PC-3 (cell line): ENCODE measurements around the gene ZNF729. TPM values are rescaled to one million over a fixed set of nuclear protein-coding genes. Genes with fewer than 3 reads are reported as not detected.
A peak's percentile ranks its signal among the peaks of the same experiment; 100 is the strongest.

Source experiments
- ATAC-seq: fragments of 200-7000 bp; cut with Tn5 transposase; 2 replicates; pipeline ENCODE4 v1.9.1; 2020; ENCODE audit warnings: mild to moderate bottlenecking, moderate library complexity
- BruUV-seq: library from RNA; stranded (reverse); fragments of 400-500 nt; replicated peaks from 2 replicates; lab custom pipeline; 2021; lab: Mats Ljungman, UMichigan
- CTCF ChIA-PET: fragments of 300-600 bp; sonication (Branson Sonifier 250); formaldehyde crosslinking; loops from one replicate; lab custom pipeline; 2022; ENCODE audit warnings: antibody characterized with exemption; lab: Charles Lee
- POLR2A ChIA-PET: fragments of 300-600 bp; sonication (Branson Sonifier 250); formaldehyde crosslinking; loops from one replicate; lab custom pipeline; 2022; ENCODE audit warnings: antibody characterized with exemption; ENCODE audit not compliant: unreplicated experiment; lab: Charles Lee
- DNase-seq: peaks from one replicate; pipeline ENCODE4 v3.0.0-alpha.2; 2015
- H2AFZ ChIP-seq: fragments of 300-600 bp; sonication (generic); 2 replicates; pipeline ENCODE4 v1.6.0; 2016; ENCODE audit warnings: antibody characterized with exemption, low read length
- H3F3A ChIP-seq: fragments of 300-600 bp; sonication (generic); one replicate; pipeline ENCODE4 v1.6.0; 2017; ENCODE audit warnings: antibody characterized with exemption, low read length, control low read depth, mild to moderate bottlenecking; ENCODE audit not compliant: unreplicated experiment
- H3K27ac ChIP-seq: fragments of 300-600 bp; sonication (generic); 2 replicates; pipeline ENCODE4 v1.5.1; 2016; ENCODE audit warnings: mild to moderate bottlenecking, low read length
- H3K27me3 ChIP-seq: fragments of 300-600 bp; sonication (generic); 2 replicates; pipeline ENCODE4 v1.6.1; 2016; ENCODE audit warnings: low read length, mixed read lengths
- H3K36me3 ChIP-seq: fragments of 300-600 bp; sonication (generic); 2 replicates; pipeline ENCODE4 v1.6.1; 2016; ENCODE audit warnings: low read depth, mixed run types, low read length, mixed read lengths
- H3K4me1 ChIP-seq: fragments of 300-600 bp; sonication (generic); 2 replicates; pipeline ENCODE4 v1.5.1; 2016; ENCODE audit warnings: low read length; ENCODE audit not compliant: insufficient read depth
- H3K4me2 ChIP-seq: fragments of 300-600 bp; sonication (generic); 2 replicates; pipeline ENCODE4 v1.6.0; 2016; ENCODE audit warnings: low read length
- H3K4me3 ChIP-seq: fragments of 300-600 bp; sonication (generic); 2 replicates; pipeline ENCODE4 v1.5.1; 2016; ENCODE audit warnings: mild to moderate bottlenecking, low read length, mixed read lengths
- H3K79me2 ChIP-seq: fragments of 300-600 bp; sonication (generic); 2 replicates; pipeline ENCODE4 v1.6.1; 2017; ENCODE audit warnings: low read length, mixed read lengths
- H3K9ac ChIP-seq: fragments of 300-600 bp; sonication (generic); 2 replicates; pipeline ENCODE4 v1.6.0; 2016; ENCODE audit warnings: mild to moderate bottlenecking, low read length
- H3K9me2 ChIP-seq: fragments of 300-600 bp; sonication (generic); replicated peaks from 2 replicates; pipeline ENCODE4 v1.6.1; 2016; ENCODE audit warnings: mixed run types, low read length, mixed read lengths
- H3K9me3 ChIP-seq: fragments of 300-600 bp; sonication (generic); 2 replicates; pipeline ENCODE4 v1.6.1; 2016; ENCODE audit warnings: low read length, mixed read lengths
- H4K20me1 ChIP-seq: fragments of 300-600 bp; sonication (generic); 2 replicates; pipeline ENCODE4 v1.6.1; 2016; ENCODE audit warnings: low read length, mixed read lengths
- CTCF ChIP-seq: fragments of 300-600 bp; sonication (generic); conservative IDR thresholded peaks from 2 replicates; pipeline ENCODE4 v1.5.1; 2017; ENCODE audit warnings: antibody characterized with exemption, low read depth, mild to moderate bottlenecking, low read length
- EZH2 ChIP-seq: fragments of 300-600 bp; sonication (generic); IDR thresholded peaks from one replicate; pipeline ENCODE4 v1.6.1; 2017; ENCODE audit warnings: antibody characterized with exemption, mild to moderate bottlenecking, low read length; ENCODE audit not compliant: unreplicated experiment
- EZH2phosphoT487 ChIP-seq: fragments of 300-600 bp; sonication (generic); IDR thresholded peaks from 2 replicates; pipeline ENCODE4 v1.6.1; 2018; ENCODE audit warnings: mild to moderate bottlenecking, antibody characterized with exemption, low read length, borderline replicate concordance
- intact Hi-C: fragments of 100-400 bp; cut with micrococcal nuclease; formaldehyde crosslinking; loops from 2 replicates; pipeline ENCODE4 v1.9.0; 2023
- total RNA-seq: library from RNA; depleted of rRNA; stranded (reverse); fragments of >200 nt; gene quantifications from 2 replicates; pipeline ENCODE4 v1.2.3, GENCODE V29; 2014

Gene ZNF729
- total RNA-seq, 1 experiment from 2014 or later = not detected

DNA sequence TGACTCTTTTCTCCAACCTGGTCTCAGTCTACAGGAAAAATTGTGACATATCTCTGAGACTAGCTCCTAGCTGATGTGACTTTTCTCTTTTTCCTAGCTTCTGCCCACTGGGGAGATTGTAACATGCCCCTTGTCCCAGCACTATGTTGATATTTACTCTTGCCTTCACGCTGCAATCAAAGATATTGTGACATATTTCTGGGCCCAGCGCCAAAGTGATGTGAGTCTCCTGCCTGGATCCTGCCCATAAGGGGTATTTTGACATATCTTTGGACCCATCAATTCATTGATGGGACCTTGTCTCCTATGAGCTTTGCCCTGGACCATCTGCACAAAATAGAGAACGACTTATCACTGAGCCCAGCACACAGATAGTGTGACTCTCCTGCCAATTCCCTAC, 41.1 kb downstream of the ZNF729 start:
- POLR2A ChIA-PET = no interaction called here
- no TSS peak for BruUV-seq

DNA sequence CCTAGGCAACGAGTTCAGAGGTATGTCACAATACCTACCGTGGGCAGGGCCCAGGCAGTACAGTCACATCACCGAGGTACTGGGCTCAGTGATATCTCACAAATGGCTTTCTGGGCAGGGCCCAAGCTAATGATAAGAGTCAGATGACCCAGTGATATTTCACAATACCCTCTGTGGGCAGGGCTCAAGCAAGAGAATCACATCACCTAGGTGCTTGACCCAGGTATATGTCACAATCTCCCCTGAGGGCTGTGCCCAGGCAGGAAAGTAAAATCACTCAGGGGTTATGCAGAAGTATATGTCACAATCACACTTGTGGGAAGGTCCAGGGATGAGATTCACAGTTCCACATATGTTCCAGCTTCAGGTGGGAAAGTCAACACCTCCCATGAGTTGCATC, 45.3 kb downstream of the ZNF729 start:
- no peak overlapping the region for H2AFZ ChIP-seq
- H3K4me2 ChIP-seq = no peak overlapping the region
- ATAC-seq = no peak
- H3K36me3 ChIP-seq = no peaks in the 10 kb centered on the region
- DNase-seq = no peak
- H3F3A ChIP-seq = no peaks in the 10 kb centered on the region
- peaks cover 34% of the 10 kb centered on the region for H3K9me3 ChIP-seq
- intact Hi-C loops = no loop called here
- no peak overlapping the region for H3K27ac ChIP-seq
- no TSS peak for BruUV-seq
- ChIA-PET POLR2A (no interaction called here), CTCF (no interaction called here)
- no peaks in the 10 kb centered on the region for H3K4me1 ChIP-seq
- H4K20me1 ChIP-seq = no peaks in the 10 kb centered on the region
- H3K79me2 ChIP-seq = no peaks in the 10 kb centered on the region
- H3K27me3 ChIP-seq = no peaks in the 10 kb centered on the region
- H3K9ac ChIP-seq = no peak overlapping the region
- H3K4me3 ChIP-seq = no peak overlapping the region
- no peaks in the 10 kb centered on the region for H3K9me2 ChIP-seq
- TF ChIP-seq EZH2phosphoT487 (no peak), CTCF (no peak), EZH2 (no peak)

More for the DNA sequence above, 41.1 kb downstream of the ZNF729 start:
- no peak for ATAC-seq
- intact Hi-C loops = no loop called here
- Histone ChIP-seq H3K79me2 (no peaks in the 10 kb centered on the region), H3K9me3 (peaks cover 43% of the 10 kb centered on the region), H3K27ac (no peak overlapping the region), H4K20me1 (no peaks in the 10 kb centered on the region), H3K9ac (no peak overlapping the region), H3K4me1 (no peaks in the 10 kb centered on the region), H3K4me3 (no peak overlapping the region), H3K36me3 (peaks cover 3% of the 10 kb centered on the region; the same call in 1 of the 2 replicates), H3F3A (no peaks in the 10 kb centered on the region), H3K9me2 (no peaks in the 10 kb centered on the region), H2AFZ (no peak overlapping the region), H3K4me2 (no peak overlapping the region), H3K27me3 (no peaks in the 10 kb centered on the region)
- TF ChIP-seq EZH2phosphoT487 (no peak), EZH2 (no peak), CTCF (no peak)
- DNase-seq = no peak
- CTCF ChIA-PET = no interaction called here

DNA sequence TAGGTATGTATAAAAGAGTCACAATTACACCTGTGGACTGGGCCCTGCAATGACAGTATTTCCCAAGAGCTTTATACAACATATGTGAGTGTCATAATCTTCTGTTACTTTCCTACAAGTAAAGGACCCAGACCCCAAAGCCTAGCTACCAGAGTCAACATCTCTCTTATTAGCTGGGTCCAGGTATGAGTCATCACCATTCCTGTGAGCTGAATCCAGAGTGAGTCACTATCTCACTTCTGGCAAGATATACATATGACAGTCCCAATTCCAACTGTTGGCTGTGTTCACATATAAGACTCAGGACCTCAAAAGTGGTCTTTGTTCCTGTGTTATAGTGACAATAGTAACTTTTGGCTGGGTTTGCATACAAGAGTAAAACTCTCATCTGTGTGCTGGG, 46.7 kb downstream of the ZNF729 start:
- no peaks in the 10 kb centered on the region for H3K79me2 ChIP-seq
- no peak overlapping the region for H3K27ac ChIP-seq
- TF ChIP-seq CTCF (no peak), EZH2 (no peak)
- H4K20me1 ChIP-seq = no peaks in the 10 kb centered on the region
- intact Hi-C loops = no loop called here
- no peak overlapping the region for H3K4me2 ChIP-seq
- ChIA-PET CTCF (no interaction called here), POLR2A (no interaction called here)
- H3K4me1 ChIP-seq = no peaks in the 10 kb centered on the region
- H3K4me3 ChIP-seq = no peak overlapping the region
- H3K9me2 ChIP-seq = no peaks in the 10 kb centered on the region
- H3K27me3 ChIP-seq = no peaks in the 10 kb centered on the region
- DNase-seq (peak; percentile 56), ATAC-seq (peak; percentile 46; the same call in 1 of the 2 replicates)
- H3K9me3 ChIP-seq = peaks cover 26% of the 10 kb centered on the region
- no peaks in the 10 kb centered on the region for H3K36me3 ChIP-seq
- no TSS peak for BruUV-seq
- no peak overlapping the region for H2AFZ ChIP-seq
- no peak overlapping the region for H3K9ac ChIP-seq
- no peaks in the 10 kb centered on the region for H3F3A ChIP-seq
